HepG2 (cell line): ENCODE data around the gene LRPAP1.

Source experiments
- POLR2AphosphoS2 ChIP-seq: IDR thresholded peaks from 2 replicates; pipeline ENCODE4 v1.6.1; 2011; ENCODE audit warnings: low read depth, low read length, improper control_type of control experiment
- RARG ChIP-seq: sonication (generic); formaldehyde crosslinking; IDR thresholded peaks from 2 replicates; pipeline ENCODE4 v1.4.0; 2020; ENCODE audit warnings: low read depth, mild to moderate bottlenecking, missing genetic modification reagents

GRCh38 chr4:3533423-3533820 is 1.2 kb upstream of the LRPAP1 start:
- TF ChIP-seq RARG (CRISPR knock-in tag) (no peak), POLR2AphosphoS2 (no peak)
